Daoy (cell line): ENCODE results near the gene VAMP2. TPM values are rescaled to one million over a fixed set of nuclear protein-coding genes. Genes with fewer than 3 reads are reported as not detected.
"Not testable (repeated sequence)": the region's sequence is repeated elsewhere in the genome, so short reads cannot be mapped to it uniquely, and the experiment has no call there.

Experiments used
- DNase-seq: peaks from one replicate; pipeline ENCODE4 v3.0.0-alpha.2; 2015; ENCODE audit warnings: low read depth
- total RNA-seq: library from RNA; depleted of rRNA; stranded (reverse); fragments of >200 nt; shearing (Covaris generic); gene quantifications from 2 replicates; pipeline ENCODE4 v1.2.3, GENCODE V29; 2014

Gene VAMP2
- total RNA-seq, 1 experiment from 2014 or later, result 2.7 TPM

- DNase-seq, result peak; percentile 86
Measured at GRCh38 chr17:8176197-8176940, 13.6 kb upstream of the VAMP2 start, which contains the start of gene TMEM107. TSS of gene TMEM107 (minus strand) at chr17:8176380. CDS start at chr17:8176286, 94 bp downstream.

GRCh38 chr17:8175795-8176196 is 13.0 kb upstream of the VAMP2 start:
- no peak for DNase-seq

GRCh38 chr17:8173871-8174322 is 11.1 kb upstream of the VAMP2 start:
- no peak for DNase-seq

GRCh38 chr17:8173056-8173870 is 10.5 kb upstream of the VAMP2 start:
- DNase-seq, result peak; percentile 92

- DNase-seq, result not testable (repeated sequence)
Measured at GRCh38 chr17:8170186-8170585, 7.4 kb upstream of the VAMP2 start.

GRCh38 chr17:8167526-8167925 is 4.8 kb upstream of the VAMP2 start:
- no peak for DNase-seq

- no peak for DNase-seq
Measured at GRCh38 chr17:8166731-8167130, 4.0 kb upstream of the VAMP2 start.

- no peak for DNase-seq
Measured at GRCh38 chr17:8164815-8165131, 2.0 kb upstream of the VAMP2 start.

- peak; percentile 34 for DNase-seq
Measured at GRCh38 chr17:8163978-8164814, 1.4 kb upstream of the VAMP2 start.

- no peak for DNase-seq
Measured at GRCh38 chr17:8162997-8163977, 539 bp upstream of the VAMP2 start.

- no peak for DNase-seq
Measured at GRCh38 chr17:8161289-8162232, 1.2 kb downstream of the VAMP2 start.

GRCh38 chr17:8160741-8161221 is 2.0 kb downstream of the VAMP2 start:
- DNase-seq, result no peak

GRCh38 chr17:8160224-8160577 is 2.5 kb downstream of the VAMP2 start:
- no peak for DNase-seq

- DNase-seq, result no peak
Measured at GRCh38 chr17:8159459-8160223, 3.1 kb downstream of the VAMP2 start.

GRCh38 chr17:8159032-8159400 is 3.7 kb downstream of the VAMP2 start:
- DNase-seq, result no peak

GRCh38 chr17:8158267-8159031 is 4.3 kb downstream of the VAMP2 start:
- DNase-seq, result peak; percentile 74

- DNase-seq, result peak; percentile 99
Measured at GRCh38 chr17:8156246-8156992, 6.3 kb downstream of the VAMP2 start.

- no peak for DNase-seq
Measured at GRCh38 chr17:8155996-8156245, 6.8 kb downstream of the VAMP2 start.
